ENCODE results near the gene HNRNPA2B1.

HNRNPA2B1 gene

DNA sequence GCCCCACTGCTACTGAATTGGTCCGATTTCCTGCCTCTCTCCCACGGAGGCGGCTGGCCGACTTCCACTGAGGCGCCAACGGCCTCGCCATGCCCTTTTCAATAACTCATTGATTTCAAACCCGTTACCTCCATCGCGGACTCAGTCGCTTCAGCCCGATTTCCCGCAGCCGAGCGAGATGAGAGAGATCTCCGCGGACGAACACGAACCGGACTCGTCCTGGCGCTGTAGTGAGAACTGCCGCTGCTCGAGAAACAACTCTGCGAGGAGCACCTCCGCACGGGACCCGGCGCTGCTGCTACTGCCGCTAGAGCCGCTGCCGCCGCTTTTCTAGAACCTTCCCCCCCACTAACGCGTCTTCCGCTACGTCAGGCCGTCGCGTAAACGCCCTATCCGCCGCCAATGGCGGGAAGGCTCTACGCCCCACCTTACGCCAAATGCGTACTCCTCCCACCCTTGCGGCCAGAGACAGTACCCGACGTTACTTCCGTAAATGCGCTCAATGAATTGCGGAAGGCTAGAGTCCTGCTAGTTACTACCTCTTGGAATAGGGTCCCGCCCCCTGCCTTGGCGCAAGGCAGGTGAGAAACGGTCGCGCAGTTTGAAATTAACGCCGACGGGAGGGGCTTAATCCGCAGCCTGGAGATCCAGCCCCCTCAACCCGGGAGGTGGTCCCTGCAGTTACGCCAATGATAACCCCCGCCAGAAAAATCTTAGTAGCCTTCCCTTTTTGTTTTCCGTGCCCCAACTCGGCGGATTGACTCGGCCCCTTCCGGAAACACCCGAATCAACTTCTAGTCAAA, at the start of gene HNRNPA2B1:
Gene HNRNPA2B1, minus strand, starts transcription at position 303 of the 803 bp plus-strand sequence. Its CDS starts 169 bp downstream, at position 134.
- DNase-seq (ENCODE audit: low spot score) = peak; percentile 98
- TF ChIP-seq, protein P1, sequence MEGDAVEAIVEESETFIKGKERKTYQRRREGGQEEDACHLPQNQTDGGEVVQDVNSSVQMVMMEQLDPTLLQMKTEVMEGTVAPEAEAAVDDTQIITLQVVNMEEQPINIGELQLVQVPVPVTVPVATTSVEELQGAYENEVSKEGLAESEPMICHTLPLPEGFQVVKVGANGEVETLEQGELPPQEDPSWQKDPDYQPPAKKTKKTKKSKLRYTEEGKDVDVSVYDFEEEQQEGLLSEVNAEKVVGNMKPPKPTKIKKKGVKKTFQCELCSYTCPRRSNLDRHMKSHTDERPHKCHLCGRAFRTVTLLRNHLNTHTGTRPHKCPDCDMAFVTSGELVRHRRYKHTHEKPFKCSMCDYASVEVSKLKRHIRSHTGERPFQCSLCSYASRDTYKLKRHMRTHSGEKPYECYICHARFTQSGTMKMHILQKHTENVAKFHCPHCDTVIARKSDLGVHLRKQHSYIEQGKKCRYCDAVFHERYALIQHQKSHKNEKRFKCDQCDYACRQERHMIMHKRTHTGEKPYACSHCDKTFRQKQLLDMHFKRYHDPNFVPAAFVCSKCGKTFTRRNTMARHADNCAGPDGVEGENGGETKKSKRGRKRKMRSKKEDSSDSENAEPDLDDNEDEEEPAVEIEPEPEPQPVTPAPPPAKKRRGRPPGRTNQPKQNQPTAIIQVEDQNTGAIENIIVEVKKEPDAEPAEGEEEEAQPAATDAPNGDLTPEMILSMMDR (IDR thresholded peaks at IDR 0.05) = no peak
- Histone ChIP-seq H3K4me3 (peak within 1 kb of the TSS; percentile 89), H3K27ac (peak within 1 kb of the TSS; percentile 98 to 100)

DNA sequence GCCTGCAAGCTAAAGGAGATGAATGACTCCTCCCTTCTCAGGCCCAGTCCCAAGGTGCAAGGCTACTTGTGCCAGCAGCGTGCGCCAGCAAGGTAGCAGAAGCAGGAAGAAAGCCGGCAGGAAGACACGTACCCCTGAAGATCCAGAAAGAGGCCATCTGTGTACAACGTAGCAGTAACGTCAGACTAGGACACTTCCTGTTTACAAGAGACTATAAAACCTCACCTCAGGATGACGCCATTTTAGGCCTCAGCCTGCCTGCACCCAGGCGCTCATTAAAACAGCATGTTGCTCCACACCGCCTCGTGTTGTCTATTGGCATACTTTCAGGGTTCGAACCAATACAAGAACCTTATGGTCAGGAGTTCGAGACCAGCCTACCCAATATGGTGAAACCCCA, 49.7 kb upstream of the HNRNPA2B1 start:
- Histone ChIP-seq H3K27ac (no peak overlapping the region), H3K4me3 (no peak overlapping the region)
- TF ChIP-seq, protein P1 (IDR thresholded peaks at IDR 0.05) = no peak
- DNase-seq (ENCODE audit: low spot score) = no peak

DNA sequence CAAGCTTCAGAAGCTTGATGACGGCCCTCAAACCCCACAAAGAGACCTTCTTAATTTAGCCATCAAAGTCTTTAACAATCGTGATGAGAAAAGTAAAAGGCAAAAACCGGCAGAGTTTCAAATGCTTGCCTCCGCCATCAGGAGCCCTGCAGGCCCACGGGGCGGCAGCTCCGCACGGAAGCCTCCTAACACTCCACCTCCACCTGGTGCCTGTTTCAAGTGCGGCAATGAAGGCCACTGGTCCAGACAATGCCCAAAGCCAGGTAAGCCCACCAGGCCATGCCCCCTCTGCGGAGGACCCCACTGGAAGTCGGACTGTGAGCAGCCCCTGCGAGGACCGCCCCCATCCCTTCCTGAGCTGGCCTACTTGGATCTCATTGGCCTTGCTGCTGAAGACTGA, 44.6 kb upstream of the HNRNPA2B1 start:
- TF ChIP-seq, protein P1 (IDR thresholded peaks at IDR 0.05) = no peak
- DNase-seq (ENCODE audit: low spot score) = no peak
- Histone ChIP-seq H3K27ac (no peak overlapping the region), H3K4me3 (no peak overlapping the region)

DNA sequence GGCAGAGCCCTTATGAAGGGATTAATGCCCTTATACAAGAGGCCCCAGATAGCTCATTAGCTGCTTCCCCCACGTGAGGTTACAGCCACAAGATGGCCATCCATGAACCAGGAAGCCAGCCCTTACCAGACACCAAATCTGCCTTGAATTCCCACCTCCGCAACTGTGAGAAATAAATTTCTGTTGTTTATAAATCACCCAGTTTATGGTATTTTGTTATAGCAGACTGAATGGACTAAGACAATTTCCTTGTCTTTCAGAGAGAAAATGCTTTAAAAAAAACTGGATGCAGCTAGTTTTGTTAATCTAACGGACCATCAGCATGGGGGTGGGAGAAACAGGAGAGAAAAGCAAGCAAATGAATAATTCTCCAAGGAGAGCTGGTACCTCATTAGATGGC, 37.5 kb upstream of the HNRNPA2B1 start:
- TF ChIP-seq, protein P1 (IDR thresholded peaks at IDR 0.05) = no peak
- Histone ChIP-seq H3K27ac (no peak overlapping the region), H3K4me3 (no peak overlapping the region)
- no peak for DNase-seq (ENCODE audit: low spot score)

DNA sequence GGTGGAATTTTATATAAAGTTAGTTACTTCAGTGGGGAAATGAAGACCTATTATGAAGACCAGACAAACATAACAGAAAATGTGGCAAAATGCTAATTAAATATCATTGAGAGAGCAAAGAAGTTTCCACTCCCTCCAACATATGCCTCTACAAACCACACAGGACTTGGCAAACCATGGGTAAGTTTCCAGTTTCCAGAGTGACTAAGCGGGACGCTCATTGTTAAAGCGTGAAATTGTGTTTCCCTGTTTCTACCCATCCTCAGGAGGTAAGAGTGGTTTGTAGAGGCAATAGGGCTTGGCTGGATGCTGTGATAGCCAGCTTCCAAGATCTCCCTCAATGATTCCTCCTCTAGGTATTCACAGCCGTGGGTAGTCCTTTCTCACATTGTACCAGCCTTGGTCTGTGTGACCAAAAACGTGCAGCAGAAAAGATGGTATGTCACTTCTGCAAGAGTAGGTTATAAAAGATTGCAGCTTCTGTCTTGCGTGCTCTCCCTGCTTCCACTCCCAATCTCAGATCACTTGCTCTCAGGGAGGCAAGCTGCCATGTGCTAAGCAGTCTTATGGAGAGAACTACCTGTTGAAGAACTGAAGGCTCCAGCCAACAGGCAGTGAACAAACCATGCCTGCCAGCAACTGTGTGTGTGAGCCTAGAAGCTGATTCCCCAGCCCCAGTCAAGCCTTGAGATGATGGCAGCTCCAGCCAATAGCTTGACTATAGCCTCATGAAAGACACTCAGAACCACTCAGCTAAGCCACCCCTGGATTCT, 36.7 kb upstream of the HNRNPA2B1 start:
- DNase-seq (ENCODE audit: low spot score) = no peak
- Histone ChIP-seq H3K27ac (no peak overlapping the region), H3K4me3 (no peak overlapping the region)
- TF ChIP-seq, protein P1 (IDR thresholded peaks at IDR 0.05) = no peak

DNA sequence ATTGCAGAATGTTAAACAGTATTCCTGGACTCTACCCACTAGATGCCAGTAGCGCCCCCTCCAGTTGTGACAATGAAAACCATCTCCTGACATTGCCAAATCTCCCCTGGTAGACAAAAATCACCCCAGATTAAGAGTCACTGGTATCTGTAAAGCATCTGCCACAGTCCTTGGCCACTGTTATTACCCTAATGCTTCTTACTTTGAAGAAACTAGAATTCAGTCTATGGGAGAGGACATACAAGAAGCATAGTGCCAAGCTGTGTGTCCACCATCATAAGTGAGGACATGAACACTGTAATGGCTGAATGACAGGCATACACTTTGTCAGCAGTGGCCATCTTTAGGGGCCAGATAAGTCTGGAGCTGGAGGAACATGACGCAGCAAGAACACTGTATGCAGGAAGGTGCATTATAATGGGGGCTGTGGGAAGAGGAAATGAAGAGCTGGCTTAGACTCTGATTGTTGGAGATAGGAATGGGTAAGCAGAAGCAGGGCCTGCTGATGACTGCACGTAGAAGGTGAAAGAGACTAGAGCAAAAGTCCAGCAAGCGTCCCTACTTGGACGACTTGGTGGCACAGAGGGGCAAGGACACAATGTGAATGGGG, 33.5 kb upstream of the HNRNPA2B1 start:
- no peak for DNase-seq (ENCODE audit: low spot score)
- no peak overlapping the region for H3K27ac ChIP-seq
- TF ChIP-seq, protein P1 (IDR thresholded peaks at IDR 0.05) = no peak
- H3K4me3 ChIP-seq = no peak overlapping the region

All from coronary artery (tissue), 2 donors.